Activated CD8-positive, alpha-beta memory T cell treated with anti-CD3 and anti-CD28 coated beads for 24 hours (primary cell): ENCODE results near the gene TOMM5.

Experiments used
- DNase-seq: peaks from one replicate; pipeline ENCODE4 v3.0.0-alpha.2; 2020

Gene TOMM5

DNA sequence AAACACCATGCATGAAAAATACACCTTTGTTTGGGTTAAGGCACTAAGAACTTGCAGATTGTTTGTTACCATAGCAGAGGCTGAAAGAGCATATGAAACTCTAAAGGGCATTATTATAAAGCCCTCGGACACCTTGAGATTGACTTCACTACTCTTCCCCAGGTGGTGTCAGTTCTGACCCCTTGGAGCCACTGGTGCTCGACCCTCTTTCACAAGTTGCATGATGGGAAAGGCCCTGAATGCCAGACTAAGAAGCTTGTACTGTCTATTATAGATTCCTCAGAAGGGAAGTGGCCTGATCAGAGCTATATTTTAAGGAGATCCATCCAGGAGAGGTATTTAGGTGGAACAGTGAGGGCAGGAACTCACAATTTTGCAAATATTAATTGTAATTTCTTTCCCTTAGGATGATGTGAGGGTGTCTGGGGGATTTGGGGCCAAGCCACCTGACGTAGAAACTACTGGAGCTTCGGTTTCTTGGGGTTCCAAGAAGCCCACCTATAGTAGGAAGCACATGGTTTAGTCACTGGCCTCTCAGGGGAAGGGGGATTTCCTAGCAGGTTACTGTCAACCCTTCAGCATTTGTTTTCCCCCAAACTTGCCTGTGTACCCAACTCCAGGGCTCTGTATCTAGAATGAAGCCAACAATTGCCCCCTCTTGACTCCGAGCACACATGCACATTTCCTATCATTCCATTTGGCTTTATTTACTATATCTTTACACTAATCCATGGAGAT, 32.4 kb downstream of the TOMM5 start:
- no peak for DNase-seq

DNA sequence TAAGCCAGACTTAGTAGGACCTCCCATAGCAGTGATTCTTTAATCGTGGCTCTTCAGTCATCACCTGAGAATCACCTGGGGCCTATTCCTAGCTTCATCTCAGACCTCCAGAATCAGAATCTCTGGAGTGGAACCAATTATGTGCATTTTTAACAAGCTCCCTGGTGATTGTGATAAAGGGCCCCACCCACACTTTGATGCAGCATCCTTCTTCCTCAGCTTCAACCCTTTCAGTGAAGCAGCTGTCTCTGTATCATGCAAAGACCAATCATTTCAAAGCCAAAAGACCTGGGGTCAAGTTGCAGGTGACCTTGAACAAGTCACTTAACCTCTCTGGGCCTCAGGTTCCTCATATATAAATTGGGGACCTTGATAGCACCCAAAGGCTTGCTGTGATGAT, 33.3 kb downstream of the TOMM5 start:
- no peak for DNase-seq

DNA sequence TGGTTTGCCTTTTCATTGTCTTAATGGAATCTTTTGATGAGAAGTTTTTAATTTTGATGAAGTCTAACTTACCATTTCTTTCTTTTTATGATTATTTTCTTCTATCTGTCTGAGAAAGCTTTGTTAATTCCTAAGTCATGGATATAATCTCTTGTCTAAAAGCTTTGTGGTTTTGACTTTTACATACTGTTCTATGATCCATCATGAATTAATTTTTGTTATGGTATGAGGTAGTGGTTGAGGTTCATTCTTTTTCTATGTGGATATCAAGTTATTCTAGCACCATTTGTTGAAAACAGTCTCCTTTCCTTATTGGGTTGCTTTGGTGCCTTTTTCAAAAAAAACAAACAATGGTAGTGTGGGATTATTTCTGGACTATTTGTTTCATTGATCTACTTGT, 36.6 kb downstream of the TOMM5 start:
- no peak for DNase-seq

DNA sequence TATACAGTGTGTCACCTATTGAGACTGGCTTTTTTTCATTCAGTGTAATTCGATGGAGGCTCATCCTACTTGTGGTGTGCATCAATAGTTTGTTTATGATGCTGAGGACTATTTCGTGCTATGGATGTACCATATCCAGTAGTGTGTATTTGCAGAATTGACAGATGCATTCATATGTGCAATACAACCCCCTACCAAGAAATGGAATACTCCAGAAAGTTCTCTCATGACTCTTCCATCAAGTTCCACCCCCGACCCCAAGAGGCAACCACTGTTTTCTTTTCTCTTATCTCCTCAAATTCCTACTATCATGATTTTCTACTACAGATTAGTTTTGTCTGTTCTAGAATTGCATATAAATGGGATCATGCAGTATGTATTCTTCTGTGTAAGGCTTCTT, 38.1 kb downstream of the TOMM5 start:
- DNase-seq = no peak

DNA sequence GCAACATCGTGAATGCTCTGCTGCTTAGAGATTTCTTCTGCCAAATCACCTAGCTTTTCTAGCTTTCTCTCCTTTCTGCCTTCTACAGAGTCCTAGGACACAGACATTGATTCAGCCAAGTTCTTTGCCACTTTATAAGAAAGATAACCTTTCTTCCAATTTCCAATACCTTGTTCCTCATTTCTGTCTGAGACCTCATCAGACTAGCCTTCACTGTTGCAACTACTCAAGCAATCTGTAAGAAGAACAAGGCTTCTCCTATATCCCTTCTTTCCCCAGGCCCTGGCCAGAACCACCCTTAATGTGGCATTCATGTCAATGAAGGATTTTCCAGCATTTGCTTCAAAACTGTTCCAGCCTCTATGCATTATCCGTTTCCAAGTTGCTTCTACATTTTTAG, 40.5 kb downstream of the TOMM5 start:
- no peak for DNase-seq

DNA sequence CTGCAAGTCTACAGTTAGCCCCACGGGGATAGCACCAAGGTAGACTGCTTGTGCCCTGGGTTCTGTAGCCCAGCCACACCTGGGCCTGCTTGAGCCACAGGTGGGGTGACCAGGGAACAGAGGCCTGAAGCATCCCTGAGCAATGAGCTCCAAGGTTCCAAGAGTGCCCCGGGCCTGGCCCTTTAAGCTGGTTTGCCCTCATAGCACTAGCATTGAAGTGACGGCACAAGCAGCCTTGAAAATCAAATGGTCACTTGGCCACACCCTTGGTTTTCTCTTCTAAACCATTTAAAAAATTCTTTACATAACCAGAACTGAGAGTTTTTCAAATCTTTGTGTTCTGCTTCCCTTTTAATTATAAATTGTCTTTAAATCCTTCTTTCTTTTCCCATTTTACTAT, 40.9 kb downstream of the TOMM5 start:
- DNase-seq = no peak

DNA sequence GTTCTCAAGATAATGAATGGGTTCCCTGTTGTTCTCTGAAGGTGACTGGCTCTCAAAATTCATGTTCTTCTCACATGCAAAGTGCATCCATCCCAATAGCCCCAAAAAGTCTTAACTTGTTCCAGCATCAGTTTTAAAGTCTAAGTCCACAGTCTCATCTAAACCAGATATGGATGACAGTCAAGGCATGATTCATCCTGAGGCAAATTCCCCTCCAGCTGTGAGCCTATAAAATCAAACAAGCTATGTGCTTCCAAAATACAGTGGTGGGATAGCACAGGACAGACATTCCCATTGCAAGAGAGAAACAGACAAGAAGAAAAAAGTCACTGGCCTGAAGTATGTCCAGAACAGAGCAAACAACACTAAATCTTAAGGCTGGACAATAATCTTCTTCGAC, 41.6 kb downstream of the TOMM5 start:
- no peak for DNase-seq

DNA sequence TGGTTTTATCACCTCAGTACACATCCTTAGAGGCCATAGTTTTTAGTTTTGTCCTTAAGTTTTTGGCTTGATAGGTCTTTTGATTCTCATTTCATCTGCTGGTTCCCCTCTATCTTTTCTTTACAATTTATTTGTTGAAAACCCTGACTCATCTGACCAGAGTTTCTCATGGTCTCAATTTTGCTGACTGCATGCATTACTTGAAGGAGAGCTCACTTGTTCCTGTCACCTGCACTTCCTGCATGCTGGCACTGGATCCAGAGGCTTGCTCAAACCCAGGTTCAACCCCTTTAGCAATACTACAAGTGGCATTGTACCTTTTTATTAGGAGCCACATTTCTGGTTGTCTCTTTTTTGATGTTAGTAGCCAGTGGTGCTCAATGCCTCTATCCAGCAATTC, 42.9 kb downstream of the TOMM5 start:
- no peak for DNase-seq

DNA sequence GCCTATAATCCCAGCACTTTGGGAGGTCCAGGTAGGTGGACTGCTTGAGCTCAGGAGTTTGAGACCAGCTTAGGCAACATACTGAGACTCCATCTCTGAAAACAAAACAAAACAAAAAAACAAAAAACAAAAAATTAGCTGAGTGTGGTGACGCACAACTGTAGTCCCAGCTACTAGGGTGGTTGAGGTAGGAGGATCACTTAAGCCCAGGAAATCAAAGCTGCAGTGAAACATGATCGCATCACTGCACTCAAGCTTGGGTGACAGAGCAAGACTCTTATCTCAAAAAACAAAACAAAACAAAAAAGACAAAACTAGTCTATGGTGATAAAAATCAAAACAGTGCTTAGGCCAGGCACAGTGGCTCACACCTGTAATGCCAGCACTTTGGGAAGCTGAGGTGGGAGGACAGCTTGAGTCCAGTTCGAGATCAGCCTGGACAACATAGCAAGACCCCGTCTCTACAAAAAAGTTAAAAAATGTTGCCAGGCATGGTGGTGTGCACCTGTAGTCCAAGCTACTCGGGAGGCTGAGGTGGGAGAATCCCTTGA, 45.0 kb downstream of the TOMM5 start:
- DNase-seq = no peak

DNA sequence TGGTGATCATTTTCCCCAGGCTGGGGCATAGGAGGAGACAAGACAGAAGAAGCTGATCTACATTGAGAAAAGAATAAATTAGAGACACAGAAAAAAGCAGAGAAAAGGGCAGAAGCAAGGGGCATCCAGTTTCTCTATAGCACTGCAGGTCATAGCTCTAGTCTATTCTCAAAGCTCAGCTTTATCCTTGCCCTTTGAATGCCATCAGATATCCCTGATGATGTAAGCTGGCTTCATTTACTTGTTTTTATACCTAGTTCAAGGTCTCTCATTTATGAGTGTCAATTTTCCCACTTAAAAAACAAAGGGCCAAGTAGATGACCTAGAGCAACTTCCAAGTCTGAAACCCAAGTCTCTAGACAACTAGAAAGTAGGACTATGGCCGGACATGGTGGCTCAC, 48.9 kb downstream of the TOMM5 start:
- no peak for DNase-seq

DNA sequence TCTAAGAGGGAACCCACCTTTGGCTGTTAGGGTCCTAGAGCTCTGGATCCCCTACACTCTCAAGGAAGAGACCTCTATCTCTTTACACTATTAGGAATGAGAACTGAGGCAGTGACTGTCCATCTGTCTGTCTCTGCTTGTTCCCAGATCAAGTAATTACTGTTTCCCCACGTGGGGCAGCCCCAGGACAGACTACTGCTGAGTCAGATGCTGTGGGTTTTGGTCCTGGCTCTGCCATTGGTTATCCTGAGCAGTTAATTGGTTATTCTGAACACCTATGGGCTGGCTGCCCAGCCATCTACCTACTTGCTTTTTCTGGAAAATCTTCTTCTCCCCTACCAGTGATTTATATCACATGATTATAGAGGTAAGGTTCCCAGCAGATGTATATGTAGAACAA, 49.5 kb downstream of the TOMM5 start:
- no peak for DNase-seq

DNA sequence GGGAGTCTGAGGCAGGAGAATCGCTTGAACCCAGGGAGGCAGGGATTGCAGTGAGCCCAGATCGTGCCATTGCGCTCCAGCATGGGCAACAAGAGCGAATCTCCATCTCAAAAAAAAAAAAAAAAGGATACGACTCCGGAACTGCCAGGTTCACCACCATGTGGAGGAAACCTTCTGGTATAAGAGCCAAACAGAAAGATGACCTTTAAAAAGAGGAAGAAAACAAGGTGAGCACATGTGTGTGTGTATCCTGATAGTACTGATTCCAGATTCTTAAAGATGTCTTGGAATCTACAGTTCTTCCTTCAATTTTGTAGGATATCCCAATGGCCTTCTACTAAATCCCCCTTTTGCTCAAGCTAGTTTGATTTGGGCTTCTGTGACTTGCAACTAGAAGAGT, 49.9 kb downstream of the TOMM5 start:
- no peak for DNase-seq

DNA sequence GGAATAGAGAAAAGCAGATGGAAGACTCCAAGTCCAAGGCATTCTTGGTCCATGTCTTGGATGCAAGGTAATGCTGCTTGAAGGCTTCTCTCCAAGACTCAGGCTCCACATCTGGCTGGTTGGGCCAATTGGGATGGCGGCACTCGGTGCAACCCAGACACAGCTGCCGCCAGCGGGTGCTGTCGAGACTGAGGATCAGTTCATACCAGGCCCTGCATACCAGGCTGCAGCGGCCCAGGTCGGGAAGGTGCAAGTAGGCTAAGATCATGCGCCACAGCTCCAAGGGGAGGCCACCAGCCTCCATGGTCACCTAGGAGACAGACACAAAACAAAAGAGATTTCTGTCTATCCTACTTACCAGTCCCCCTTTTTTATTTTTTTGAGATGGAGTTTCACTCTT, 50.9 kb downstream of the TOMM5 start:
- no peak for DNase-seq

DNA sequence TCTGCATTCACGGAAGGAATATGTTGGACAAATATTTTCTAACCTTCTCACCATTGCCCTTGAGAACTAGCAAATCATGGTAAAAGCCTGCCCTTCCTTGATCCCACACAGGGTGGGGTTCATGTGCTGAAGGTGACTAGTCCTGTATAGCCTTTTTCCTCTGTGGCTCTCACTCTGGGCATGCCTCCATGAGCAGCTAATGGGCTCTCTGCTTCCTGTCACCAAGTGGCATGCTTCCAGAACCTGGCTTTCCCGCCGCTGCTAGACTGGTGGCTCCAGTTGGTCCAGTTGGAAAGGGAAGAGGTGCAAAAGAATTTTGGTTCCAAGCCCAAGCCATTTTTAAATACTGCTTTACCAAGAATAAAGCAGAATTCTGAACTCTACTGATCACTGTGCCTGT, 51.8 kb downstream of the TOMM5 start:
- DNase-seq = no peak

DNA sequence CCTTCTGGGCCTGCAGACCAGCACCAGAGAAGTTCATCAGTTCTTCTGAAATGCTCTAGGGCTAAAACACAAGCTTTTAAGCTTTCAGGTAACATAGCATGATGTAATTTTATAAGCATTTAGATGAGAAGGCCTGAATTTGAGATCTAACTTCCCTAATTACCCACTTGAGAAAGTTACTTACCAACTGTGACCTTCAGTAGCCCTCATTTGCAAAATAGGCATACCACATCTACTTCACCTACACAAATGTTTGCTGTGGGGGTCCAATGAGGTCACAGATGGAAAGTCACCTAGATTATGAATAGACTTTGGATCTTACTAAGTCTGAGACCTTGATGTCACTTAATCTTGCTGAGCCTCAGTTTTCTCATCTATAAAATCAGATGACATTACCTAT, 52.8 kb downstream of the TOMM5 start:
- DNase-seq = no peak
